Stimulated activated CD4-positive, alpha-beta T cell treated with anti-CD3 and anti-CD28 coated beads, Interleukin-12 subunit alpha, Interleukin-12 subunit beta, amount 100 ng/mL, for 48 hours (primary cell): Measurements from ENCODE around the gene ABCC4.
"Not testable (repeated sequence)": the region's sequence is repeated elsewhere in the genome, so short reads cannot be mapped to it uniquely, and the experiment has no call there.

ENCODE experiments used
- DNase-seq, 3 donors: peaks; one replicate each; pipeline ENCODE4 v3.0.0-alpha.2; 2020; ENCODE audit warnings: low read depth in 2 of 3, low spot score in 1 of 3

Gene ABCC4

GRCh38 chr13:95229855-95230254, 71.4 kb downstream of the ABCC4 start:
- no peak for DNase-seq

GRCh38 chr13:95228130-95228529, 73.1 kb downstream of the ABCC4 start:
- no peak for DNase-seq

GRCh38 chr13:95226932-95227695, 74.1 kb downstream of the ABCC4 start:
- no peak for DNase-seq

GRCh38 chr13:95226476-95226875, 74.8 kb downstream of the ABCC4 start:
- no peak for DNase-seq

GRCh38 chr13:95226050-95226449, 75.2 kb downstream of the ABCC4 start:
- DNase-seq = no peak

GRCh38 chr13:95224064-95224463, 77.2 kb downstream of the ABCC4 start:
- no peak for DNase-seq

- DNase-seq = no peak
Measured at GRCh38 chr13:95222733-95223018, 78.6 kb downstream of the ABCC4 start.

GRCh38 chr13:95221971-95222732, 79.1 kb downstream of the ABCC4 start:
- DNase-seq = no peak

- DNase-seq = no peak
Measured at GRCh38 chr13:95220611-95221010, 80.6 kb downstream of the ABCC4 start.

GRCh38 chr13:95217920-95218830, 83.1 kb downstream of the ABCC4 start:
- no peak for DNase-seq

GRCh38 chr13:95216182-95216581, 85.1 kb downstream of the ABCC4 start:
- DNase-seq = no peak

GRCh38 chr13:95212983-95213850, 88.0 kb downstream of the ABCC4 start:
- DNase-seq = no peak

GRCh38 chr13:95209109-95209508, 92.1 kb downstream of the ABCC4 start:
- DNase-seq = no peak

GRCh38 chr13:95207769-95208366, 93.4 kb downstream of the ABCC4 start:
- DNase-seq = no peak

GRCh38 chr13:95206116-95206515, 95.1 kb downstream of the ABCC4 start:
- no peak for DNase-seq

- no peak for DNase-seq
Measured at GRCh38 chr13:95204231-95204765, 97.0 kb downstream of the ABCC4 start.

GRCh38 chr13:95201814-95202651, 99.2 kb downstream of the ABCC4 start:
- no peak for DNase-seq

- DNase-seq = not testable (repeated sequence)
Measured at GRCh38 chr13:95200386-95200957, 100.8 kb downstream of the ABCC4 start.

- no peak for DNase-seq
Measured at GRCh38 chr13:95199896-95200295, 101.4 kb downstream of the ABCC4 start.
